ENCODE data around the gene SCN7A.

DNA sequence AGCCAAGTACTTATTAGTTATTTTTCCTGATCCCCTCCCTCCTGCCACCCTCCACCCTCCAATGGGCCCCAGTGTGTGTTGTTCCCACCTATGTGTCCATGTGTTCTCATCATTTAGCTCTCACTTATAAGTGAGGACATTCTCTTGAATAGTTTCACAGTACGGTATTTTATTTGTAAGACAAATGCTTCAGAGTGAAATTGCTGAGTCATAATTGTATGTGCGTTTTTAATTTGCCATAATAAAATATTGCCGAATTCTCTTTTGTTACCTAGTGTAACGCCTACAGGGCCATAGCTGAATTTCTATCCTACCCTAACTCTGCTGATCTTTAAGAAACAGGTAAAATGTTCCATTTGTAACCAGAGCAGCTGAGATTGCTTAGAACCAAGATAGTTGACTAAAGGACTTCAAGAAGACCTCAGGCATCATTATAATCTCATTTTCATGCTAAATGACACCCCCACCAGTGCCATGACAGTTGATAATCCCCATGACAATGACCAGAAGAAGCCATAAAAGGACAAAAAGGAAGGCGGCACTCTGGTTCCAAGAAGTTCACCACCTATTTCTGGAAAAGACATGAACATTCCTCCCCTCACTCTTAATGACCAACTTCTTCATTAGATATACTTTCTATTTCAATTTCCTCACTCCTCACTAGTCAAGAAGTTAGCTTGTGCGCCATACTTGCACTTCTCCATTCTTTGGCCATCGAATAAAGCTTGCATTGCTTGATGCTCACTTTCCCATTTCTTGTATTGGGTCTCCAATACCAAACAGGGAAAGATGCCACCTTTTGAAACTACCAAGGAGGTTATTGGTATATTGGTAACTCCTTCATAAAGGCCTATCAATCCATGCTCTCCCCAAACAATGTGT, 136.7 kb downstream of the SCN7A start:
- TF ChIP-seq POLR2A (IDR thresholded peaks at IDR 0.05): no peak
- TF ChIP-seq, protein P1, sequence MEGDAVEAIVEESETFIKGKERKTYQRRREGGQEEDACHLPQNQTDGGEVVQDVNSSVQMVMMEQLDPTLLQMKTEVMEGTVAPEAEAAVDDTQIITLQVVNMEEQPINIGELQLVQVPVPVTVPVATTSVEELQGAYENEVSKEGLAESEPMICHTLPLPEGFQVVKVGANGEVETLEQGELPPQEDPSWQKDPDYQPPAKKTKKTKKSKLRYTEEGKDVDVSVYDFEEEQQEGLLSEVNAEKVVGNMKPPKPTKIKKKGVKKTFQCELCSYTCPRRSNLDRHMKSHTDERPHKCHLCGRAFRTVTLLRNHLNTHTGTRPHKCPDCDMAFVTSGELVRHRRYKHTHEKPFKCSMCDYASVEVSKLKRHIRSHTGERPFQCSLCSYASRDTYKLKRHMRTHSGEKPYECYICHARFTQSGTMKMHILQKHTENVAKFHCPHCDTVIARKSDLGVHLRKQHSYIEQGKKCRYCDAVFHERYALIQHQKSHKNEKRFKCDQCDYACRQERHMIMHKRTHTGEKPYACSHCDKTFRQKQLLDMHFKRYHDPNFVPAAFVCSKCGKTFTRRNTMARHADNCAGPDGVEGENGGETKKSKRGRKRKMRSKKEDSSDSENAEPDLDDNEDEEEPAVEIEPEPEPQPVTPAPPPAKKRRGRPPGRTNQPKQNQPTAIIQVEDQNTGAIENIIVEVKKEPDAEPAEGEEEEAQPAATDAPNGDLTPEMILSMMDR (IDR thresholded peaks at IDR 0.05): no peak
- no peak for TF ChIP-seq EP300 (IDR thresholded peaks at IDR 0.05)
